ENCODE data around the gene NUDT19.
"Not testable (repeated sequence)": the region's sequence is repeated elsewhere in the genome, so short reads cannot be mapped to it uniquely, and the experiment has no call there.

NUDT19 gene

GRCh38 chr19:32691291-32691951 lies at the start of gene NUDT19:
NUDT19 (plus strand) TSS chr19:32691821; CDS start chr19:32691961, 140 bp downstream.
- H4K20me1 ChIP-seq = peaks cover 29% of the 10 kb centered on the region
- H3K9me3 ChIP-seq = peaks cover 34% of the 10 kb centered on the region
- peak within 1 kb of the TSS; percentile 94 for H3K9ac ChIP-seq
- H3K4me1 ChIP-seq = peaks cover 40% of the 10 kb centered on the region
- H3K36me3 ChIP-seq = peaks cover 32% of the 10 kb centered on the region
- TF ChIP-seq Cebpa-rat (IDR thresholded peaks at IDR 0.05) = no peak
- H3K4me2 ChIP-seq = peak within 1 kb of the TSS; percentile 97
- peaks cover 5% of the 10 kb centered on the region; the same call in 1 of the 2 replicates for H3K27me3 ChIP-seq
- H3K27ac ChIP-seq = peak within 1 kb of the TSS; percentile 94
- peak within 1 kb of the TSS; percentile 86 for H3K4me3 ChIP-seq

GRCh38 chr19:32642771-32643170 lies 48.9 kb upstream of the NUDT19 start:
- no peak for TF ChIP-seq Cebpa-rat (IDR thresholded peaks at IDR 0.05)
- Histone ChIP-seq H3K4me1 (no peaks in the 10 kb centered on the region), H3K27me3 (no peaks in the 10 kb centered on the region), H4K20me1 (peaks cover 17% of the 10 kb centered on the region), H3K4me2 (no peak overlapping the region), H3K9ac (no peak overlapping the region), H3K36me3 (peaks cover 100% of the 10 kb centered on the region), H3K9me3 (peaks cover 6% of the 10 kb centered on the region), H3K4me3 (no peak overlapping the region), H3K27ac (no peak overlapping the region)

- Histone ChIP-seq H3K27me3 (no peaks in the 10 kb centered on the region), H3K4me3 (no peak overlapping the region), H4K20me1 (peaks cover 35% of the 10 kb centered on the region), H3K9me3 (no peaks in the 10 kb centered on the region), H3K9ac (no peak overlapping the region), H3K4me1 (no peaks in the 10 kb centered on the region), H3K36me3 (peaks cover 100% of the 10 kb centered on the region), H3K27ac (no peak overlapping the region), H3K4me2 (no peak overlapping the region)
- TF ChIP-seq Cebpa-rat (IDR thresholded peaks at IDR 0.05) = no peak
Observed at GRCh38 chr19:32646556-32646955, 45.1 kb upstream of the NUDT19 start.

GRCh38 chr19:32647361-32647760 lies 44.3 kb upstream of the NUDT19 start:
- no peak overlapping the region for H3K4me2 ChIP-seq
- no peaks in the 10 kb centered on the region for H3K27me3 ChIP-seq
- no peaks in the 10 kb centered on the region for H3K4me1 ChIP-seq
- H3K27ac ChIP-seq = no peak overlapping the region
- H4K20me1 ChIP-seq = peaks cover 43% of the 10 kb centered on the region
- no peaks in the 10 kb centered on the region for H3K9me3 ChIP-seq
- no peak overlapping the region for H3K9ac ChIP-seq
- TF ChIP-seq Cebpa-rat (IDR thresholded peaks at IDR 0.05) = no peak
- no peak overlapping the region for H3K4me3 ChIP-seq
- peaks cover 100% of the 10 kb centered on the region for H3K36me3 ChIP-seq

GRCh38 chr19:32649751-32650150 lies 41.9 kb upstream of the NUDT19 start:
- Histone ChIP-seq H3K4me1 (no peaks in the 10 kb centered on the region), H3K4me3 (no peak overlapping the region), H3K9me3 (no peaks in the 10 kb centered on the region), H3K9ac (no peak overlapping the region), H3K27ac (no peak overlapping the region), H3K4me2 (no peak overlapping the region), H3K36me3 (peaks cover 98% of the 10 kb centered on the region), H4K20me1 (peaks cover 61% of the 10 kb centered on the region), H3K27me3 (no peaks in the 10 kb centered on the region)
- TF ChIP-seq Cebpa-rat (IDR thresholded peaks at IDR 0.05) = no peak

- H3K4me2 ChIP-seq = no peak overlapping the region
- H3K9ac ChIP-seq = no peak overlapping the region
- no peak overlapping the region for H3K4me3 ChIP-seq
- H3K9me3 ChIP-seq = no peaks in the 10 kb centered on the region
- no peaks in the 10 kb centered on the region for H3K4me1 ChIP-seq
- H3K36me3 ChIP-seq = peaks cover 98% of the 10 kb centered on the region
- TF ChIP-seq Cebpa-rat (IDR thresholded peaks at IDR 0.05) = no peak
- H3K27me3 ChIP-seq = no peaks in the 10 kb centered on the region
- peaks cover 70% of the 10 kb centered on the region for H4K20me1 ChIP-seq
- H3K27ac ChIP-seq = no peak overlapping the region
Observed at GRCh38 chr19:32650671-32651070, 41.0 kb upstream of the NUDT19 start.

GRCh38 chr19:32651729-32652140 lies 39.9 kb upstream of the NUDT19 start:
- no peaks in the 10 kb centered on the region for H3K27me3 ChIP-seq
- peaks cover 68% of the 10 kb centered on the region for H4K20me1 ChIP-seq
- H3K9me3 ChIP-seq = no peaks in the 10 kb centered on the region
- no peak overlapping the region for H3K9ac ChIP-seq
- TF ChIP-seq Cebpa-rat (IDR thresholded peaks at IDR 0.05) = no peak
- H3K4me1 ChIP-seq = no peaks in the 10 kb centered on the region
- no peak overlapping the region for H3K27ac ChIP-seq
- no peak overlapping the region for H3K4me3 ChIP-seq
- H3K4me2 ChIP-seq = no peak overlapping the region
- peaks cover 98% of the 10 kb centered on the region for H3K36me3 ChIP-seq

GRCh38 chr19:32652331-32652730 lies 39.3 kb upstream of the NUDT19 start:
- not testable (repeated sequence) for H3K4me3 ChIP-seq, H3K4me2 ChIP-seq, H3K9ac ChIP-seq, H3K4me1 ChIP-seq, H3K27ac ChIP-seq, H3K27me3 ChIP-seq, H3K9me3 ChIP-seq
- H3K36me3 ChIP-seq = peaks cover 98% of the 10 kb centered on the region
- peaks cover 67% of the 10 kb centered on the region for H4K20me1 ChIP-seq

GRCh38 chr19:32652894-32653598 lies 38.6 kb upstream of the NUDT19 start:
- no peak overlapping the region for H3K4me2 ChIP-seq
- H3K9me3 ChIP-seq = no peaks in the 10 kb centered on the region
- H3K36me3 ChIP-seq = peaks cover 98% of the 10 kb centered on the region
- H3K9ac ChIP-seq = no peak overlapping the region
- H3K27ac ChIP-seq = no peak overlapping the region
- H4K20me1 ChIP-seq = peaks cover 74% of the 10 kb centered on the region
- no peaks in the 10 kb centered on the region for H3K4me1 ChIP-seq
- no peak overlapping the region for H3K4me3 ChIP-seq
- H3K27me3 ChIP-seq = no peaks in the 10 kb centered on the region
- TF ChIP-seq Cebpa-rat (IDR thresholded peaks at IDR 0.05) = no peak

- no peak for TF ChIP-seq Cebpa-rat (IDR thresholded peaks at IDR 0.05)
- Histone ChIP-seq H3K9ac (no peak overlapping the region), H4K20me1 (peaks cover 79% of the 10 kb centered on the region), H3K4me1 (no peaks in the 10 kb centered on the region), H3K36me3 (peaks cover 98% of the 10 kb centered on the region), H3K27ac (no peak overlapping the region), H3K4me3 (no peak overlapping the region), H3K9me3 (no peaks in the 10 kb centered on the region), H3K27me3 (no peaks in the 10 kb centered on the region), H3K4me2 (no peak overlapping the region)
Observed at GRCh38 chr19:32653599-32653915, 38.1 kb upstream of the NUDT19 start.

- not testable (repeated sequence) for H3K4me3 ChIP-seq, H3K9ac ChIP-seq, H3K9me3 ChIP-seq, H3K27ac ChIP-seq, H3K27me3 ChIP-seq, H3K4me2 ChIP-seq, H3K4me1 ChIP-seq
- Histone ChIP-seq H4K20me1 (peaks cover 85% of the 10 kb centered on the region), H3K36me3 (peaks cover 80% of the 10 kb centered on the region)
Observed at GRCh38 chr19:32656379-32656778, 35.2 kb upstream of the NUDT19 start.

Data from BLaER1 (cell line).